Cerebellar nuclear complex (tissue), 1 donor: ENCODE measurements around the gene ABCC6.

Experiments
- DNase-seq, 2 experiments: peaks; one replicate each; lab custom pipeline; 2025; lab: John Stamatoyannopoulos, UW

The ABCC6 gene

DNA sequence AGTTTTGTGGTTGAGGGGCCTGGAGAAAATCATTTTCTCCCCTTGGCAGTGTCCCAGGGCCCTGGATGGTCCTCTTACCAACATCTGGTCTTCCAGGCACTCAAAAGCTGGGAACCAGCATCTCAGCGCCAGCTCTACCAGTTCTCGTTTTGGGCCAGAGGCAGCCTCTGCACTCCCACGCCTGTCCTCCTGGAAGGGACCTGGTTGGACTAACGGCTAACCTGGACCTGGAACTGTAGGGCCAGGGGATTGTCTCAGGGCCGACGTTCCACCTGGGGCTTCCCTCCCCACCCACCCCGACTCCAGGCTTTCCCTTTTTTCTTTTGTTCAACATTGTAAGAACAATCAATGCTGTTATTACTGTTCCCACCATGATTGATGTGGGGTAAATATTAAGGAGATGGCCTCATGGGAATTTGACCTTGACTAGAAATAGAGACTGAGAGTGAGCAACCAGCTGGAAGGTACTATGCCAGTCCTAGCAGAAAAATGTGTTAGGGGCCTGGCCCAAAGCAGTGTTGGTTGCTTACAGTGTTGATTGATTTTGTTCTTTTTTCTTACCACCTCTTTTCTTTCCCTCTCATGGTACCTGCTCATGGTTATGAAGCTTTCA lies 81.4 kb downstream of the ABCC6 start:
- no peak for DNase-seq

GRCh38 chr16:16141141-16141540 lies 82.2 kb downstream of the ABCC6 start:
- no peak for DNase-seq

DNA sequence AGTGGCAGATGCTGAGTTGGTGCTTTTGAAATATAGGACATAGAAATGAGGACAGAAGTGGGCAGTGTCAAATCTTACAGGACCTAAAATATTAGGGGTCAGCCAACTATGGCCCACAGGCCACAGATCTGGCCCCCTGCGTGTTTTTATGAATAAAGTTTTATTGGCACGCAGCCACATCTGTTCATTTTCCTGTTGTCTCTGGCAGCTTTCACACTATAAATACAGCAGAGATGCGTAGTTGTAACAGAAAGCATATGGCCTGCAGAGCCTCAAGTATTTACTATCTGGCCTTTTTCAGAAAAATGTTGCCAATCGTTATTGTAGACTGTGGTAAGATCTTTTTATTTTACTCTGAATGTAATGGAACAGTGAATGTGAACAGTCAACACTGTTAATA lies 82.8 kb downstream of the ABCC6 start:
- DNase-seq, result no peak

- no peak for DNase-seq
These were observed 83.5 kb downstream of the ABCC6 start for GRCh38 chr16:16139806-16140205.

GRCh38 chr16:16139061-16139460 lies 84.2 kb downstream of the ABCC6 start:
- no peak for DNase-seq

- DNase-seq, result no peak
These were observed 85.2 kb downstream of the ABCC6 start for GRCh38 chr16:16138034-16138635.

- DNase-seq, result no peak
These were observed 86.2 kb downstream of the ABCC6 start for GRCh38 chr16:16137110-16137509.

GRCh38 chr16:16136588-16136987 lies 86.7 kb downstream of the ABCC6 start:
- DNase-seq, result no peak

DNA sequence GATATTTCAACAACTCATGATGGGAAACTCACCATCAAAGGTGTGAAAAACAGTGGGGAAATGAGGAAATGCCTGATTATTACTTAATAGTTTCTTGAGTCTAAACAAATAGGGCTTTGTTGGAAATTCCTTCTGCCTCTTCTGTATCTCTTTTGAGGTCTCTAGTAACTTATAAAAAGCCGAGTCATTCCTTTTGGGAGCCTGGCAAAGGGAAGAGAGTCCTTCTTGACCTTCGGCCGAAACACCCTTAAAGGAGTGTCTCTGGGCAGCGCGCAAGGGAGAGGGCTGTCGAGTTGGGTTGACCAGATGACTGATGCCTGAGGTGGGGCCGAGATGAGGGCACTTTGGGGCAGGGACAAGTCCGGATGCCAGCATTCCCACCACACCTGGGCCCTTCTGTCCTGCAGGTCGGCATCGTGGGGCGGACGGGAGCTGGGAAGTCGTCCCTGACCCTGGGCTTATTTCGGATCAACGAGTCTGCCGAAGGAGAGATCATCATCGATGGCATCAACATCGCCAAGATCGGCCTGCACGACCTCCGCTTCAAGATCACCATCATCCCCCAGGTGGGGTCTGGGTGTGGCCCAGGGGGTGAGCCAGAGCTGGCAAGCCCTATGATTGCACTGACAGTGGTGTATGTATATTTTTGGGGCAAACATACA lies 89.2 kb downstream of the ABCC6 start:
- no peak for DNase-seq

DNA sequence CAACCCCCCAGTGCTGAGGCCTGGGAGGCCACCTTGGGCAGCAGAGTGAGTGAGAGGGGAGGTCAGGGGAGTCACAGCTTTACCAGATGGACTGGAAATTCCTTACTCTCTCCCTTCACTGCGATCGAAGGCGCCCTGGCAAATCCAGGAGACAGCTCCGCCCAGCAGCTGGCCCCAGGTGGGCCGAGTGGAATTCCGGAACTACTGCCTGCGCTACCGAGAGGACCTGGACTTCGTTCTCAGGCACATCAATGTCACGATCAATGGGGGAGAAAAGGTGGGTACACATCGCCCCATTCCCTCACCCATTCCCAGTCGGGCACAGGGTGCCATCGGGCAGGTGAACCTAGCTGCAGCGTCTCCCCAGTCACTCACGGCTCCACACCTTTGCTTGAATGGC lies 91.6 kb downstream of the ABCC6 start:
- no peak for DNase-seq

- DNase-seq, result no peak
These were observed 92.1 kb downstream of the ABCC6 start for GRCh38 chr16:16131204-16131603.

- DNase-seq, result peak in 1 of 2 experiments; percentile 19
These were observed 95.7 kb downstream of the ABCC6 start for GRCh38 chr16:16127469-16128116.

DNA sequence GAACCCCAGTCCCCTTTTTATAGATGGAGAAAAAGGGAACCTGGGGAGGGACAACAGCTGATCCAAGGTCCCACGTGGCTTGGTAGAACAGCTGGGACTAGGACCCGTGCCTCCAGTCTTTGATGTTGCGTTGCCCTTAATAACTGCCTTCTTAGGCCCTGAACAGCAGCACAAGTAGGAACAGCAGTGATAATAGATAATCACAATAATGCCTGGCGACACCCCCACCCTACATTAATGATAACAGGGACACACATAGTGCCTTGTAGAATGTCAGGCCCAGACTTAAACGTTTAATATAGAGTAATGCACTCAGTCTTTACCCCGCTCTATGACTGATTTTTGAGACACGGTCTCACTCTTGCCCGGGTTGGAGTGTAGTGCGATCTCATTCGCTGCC lies 96.4 kb downstream of the ABCC6 start:
- DNase-seq, result no peak

- DNase-seq, result no peak
These were observed 98.3 kb downstream of the ABCC6 start for GRCh38 chr16:16124974-16125373.

- no peak for DNase-seq
These were observed 98.9 kb downstream of the ABCC6 start for GRCh38 chr16:16124438-16124837.

- no peak for DNase-seq
These were observed 101.0 kb downstream of the ABCC6 start for GRCh38 chr16:16122264-16122663.

DNA sequence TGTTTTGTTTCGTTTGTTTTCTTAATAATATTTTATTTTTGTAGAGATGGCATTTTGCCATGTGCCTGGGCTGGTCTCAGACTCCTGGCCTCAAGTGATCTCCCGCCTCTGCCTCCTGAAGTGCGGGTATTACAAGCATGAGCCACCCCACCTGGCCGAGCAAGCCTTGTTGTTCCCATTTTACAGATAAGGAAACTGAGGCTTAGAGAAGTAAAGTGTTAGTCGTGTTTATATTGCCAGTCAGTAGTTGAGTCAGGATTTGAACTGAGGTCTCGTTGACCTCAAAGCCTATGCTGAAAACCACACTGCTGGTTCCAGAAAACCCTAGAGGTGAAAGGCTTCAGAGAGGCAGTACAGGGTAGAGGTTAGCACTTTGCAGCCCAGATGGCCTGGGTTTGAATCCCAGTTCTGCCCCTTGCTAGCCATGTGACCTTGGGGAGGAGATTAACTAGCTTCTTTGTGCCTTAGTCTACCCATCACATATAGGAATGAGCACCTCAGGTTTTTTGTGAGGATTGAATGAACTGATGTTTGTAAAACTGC lies 102.0 kb downstream of the ABCC6 start:
- no peak for DNase-seq

GRCh38 chr16:16120382-16121184 lies 102.7 kb downstream of the ABCC6 start:
- peak in 1 of 2 experiments; percentile 13 for DNase-seq

DNA sequence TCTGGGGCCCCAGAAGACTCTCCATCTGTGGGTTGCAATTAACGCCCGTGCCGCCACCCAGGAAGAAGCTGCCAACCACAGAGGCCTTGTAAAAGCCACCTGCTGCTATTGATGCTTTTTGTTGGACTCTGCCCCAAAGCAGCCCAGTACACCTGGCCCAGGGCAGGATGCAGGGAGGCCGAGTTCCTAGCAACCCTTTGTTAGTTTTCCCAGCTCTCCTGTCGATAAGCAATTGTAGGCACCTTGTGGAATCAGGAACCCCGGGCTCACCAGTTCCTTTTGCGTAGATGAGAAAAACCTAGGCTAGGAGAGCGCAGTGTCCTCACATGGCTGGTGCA lies 103.3 kb downstream of the ABCC6 start:
- peak in 1 of 2 experiments; percentile 12 for DNase-seq

DNA sequence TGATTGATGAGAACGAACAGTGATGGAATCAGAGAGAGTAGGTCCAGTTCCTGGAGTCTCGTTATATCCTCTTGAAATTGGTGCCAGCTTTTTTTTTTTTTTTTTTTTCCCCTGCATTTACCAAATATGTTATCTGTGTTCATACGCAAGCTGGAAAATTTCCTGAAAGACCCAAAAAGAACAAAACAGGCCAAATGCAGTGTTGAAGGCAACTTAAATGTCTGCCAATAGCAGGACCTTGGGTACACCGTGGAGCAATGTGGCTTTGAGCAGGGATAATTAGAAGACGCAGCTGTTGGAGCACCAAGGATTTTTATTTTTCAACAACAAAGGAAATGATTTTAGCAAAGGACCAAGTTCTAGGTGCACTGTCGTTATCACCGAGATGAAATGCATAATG lies 105.0 kb downstream of the ABCC6 start:
- DNase-seq, result no peak

- no peak for DNase-seq
These were observed 106.5 kb downstream of the ABCC6 start for GRCh38 chr16:16116841-16117240.

DNA sequence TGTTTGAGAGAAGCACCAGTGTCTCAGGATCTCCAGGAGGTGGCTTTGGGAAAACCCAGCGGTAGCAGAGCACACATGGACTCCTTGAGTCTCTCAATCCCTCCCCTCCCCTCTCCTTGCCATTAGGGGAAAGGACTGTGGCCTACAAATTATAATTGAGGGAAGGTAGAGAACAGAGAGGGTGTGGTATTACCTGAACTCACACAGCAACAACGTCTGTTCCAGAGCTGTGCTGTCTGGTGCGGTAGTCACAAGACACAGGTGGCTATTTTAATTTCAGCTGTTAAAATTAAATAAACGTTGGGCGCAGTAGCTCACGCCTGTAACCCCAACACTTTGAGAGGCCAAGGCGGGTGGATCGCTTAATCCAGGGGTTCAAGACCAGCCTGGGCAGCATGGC lies 110.2 kb downstream of the ABCC6 start:
- DNase-seq, result no peak
